SU-DHL-6 (cell line): ENCODE data around the gene CASP9.

Experiments
- H2AFZ ChIP-seq: fragments of 200-600 bp; sonication (generic); 2 replicates; pipeline ENCODE4 v1.6.1; 2014; ENCODE audit warnings: low read depth, mild to moderate bottlenecking, moderate library complexity, mixed read lengths, antibody characterized with exemption, low read length; ENCODE audit not compliant: severe bottlenecking
- H3F3A ChIP-seq: fragments of 200-600 bp; shearing (Covaris generic); 2 replicates; pipeline ENCODE4 v1.6.0; 2016; ENCODE audit warnings: antibody characterized with exemption, mild to moderate bottlenecking; ENCODE audit not compliant: insufficient read depth
- H3K27ac ChIP-seq: fragments of 200-600 bp; sonication (generic); 2 replicates; pipeline ENCODE4 v1.5.1; 2016; ENCODE audit warnings: low read depth, mild to moderate bottlenecking, low read length, moderate library complexity, mixed read lengths
- H3K27me3 ChIP-seq: fragments of 200-600 bp; sonication (generic), shearing (Covaris generic); 2 replicates; pipeline ENCODE4 v1.6.0; 2014; ENCODE audit warnings: mild to moderate bottlenecking, low read length
- H3K36me3 ChIP-seq: fragments of 200-600 bp; sonication (generic); 2 replicates; pipeline ENCODE4 v1.6.1; 2014; ENCODE audit warnings: mild to moderate bottlenecking, low read length, mixed read lengths
- H3K4me2 ChIP-seq: fragments of 300-600, 200-600 bp; shearing (Covaris generic), sonication (generic); 2 replicates; pipeline ENCODE4 v1.6.0; 2014; ENCODE audit warnings: low read length, low read depth, mild to moderate bottlenecking; ENCODE audit not compliant: poor library complexity, severe bottlenecking
- H3K4me3 ChIP-seq: fragments of 200-600 bp; sonication (generic); 2 replicates; pipeline ENCODE4 v1.5.1; 2014; ENCODE audit warnings: antibody characterized with exemption, low read length, mild to moderate bottlenecking, mixed read lengths; ENCODE audit not compliant: insufficient read depth, poor library complexity, severe bottlenecking
- H3K79me2 ChIP-seq: fragments of 200-600 bp; sonication (generic); 2 replicates; pipeline ENCODE4 v1.6.1; 2014; ENCODE audit warnings: mild to moderate bottlenecking, low read length, moderate library complexity; ENCODE audit not compliant: insufficient read depth
- H3K9ac ChIP-seq: fragments of 200-600 bp; sonication (generic); 2 replicates; pipeline ENCODE4 v1.7.0; 2014; ENCODE audit warnings: mild to moderate bottlenecking, low read length
- H3K9me2 ChIP-seq: fragments of 200-600 bp; sonication (generic); replicated peaks from 2 replicates; pipeline ENCODE4 v1.6.1; 2014; ENCODE audit warnings: low read length; ENCODE audit not compliant: insufficient read depth
- H3K9me3 ChIP-seq: fragments of 200-600 bp; sonication (generic); 2 replicates; pipeline ENCODE4 v1.6.1; 2014; ENCODE audit warnings: low read length, mixed read lengths; ENCODE audit not compliant: insufficient read depth
- H4K20me1 ChIP-seq: fragments of 200-600 bp; sonication (generic); 2 replicates; pipeline ENCODE4 v1.6.1; 2014; ENCODE audit warnings: low read depth, mild to moderate bottlenecking, antibody characterized with exemption, low read length, moderate library complexity, mixed read lengths
- EZH2phosphoT487 ChIP-seq: fragments of 200-600 bp; sonication (generic), shearing (Covaris generic); conservative IDR thresholded peaks from 2 replicates; pipeline ENCODE4 v1.6.1; 2018; ENCODE audit warnings: mild to moderate bottlenecking, antibody characterized with exemption, low read length, moderate library complexity, mixed read lengths
- TF ChIP-seq, protein P1 (sequence below): fragments of 200-600 bp; sonication (generic); IDR thresholded peaks from one replicate; pipeline ENCODE4 v1.5.1; 2017; ENCODE audit warnings: antibody characterized with exemption, mild to moderate bottlenecking, low read length, moderate library complexity; ENCODE audit not compliant: insufficient read depth, poor library complexity, severe bottlenecking

CASP9 gene

GRCh38 chr1:15453734-15454133 is 70.3 kb downstream of the CASP9 start:
- no peak overlapping the region for H3K4me2 ChIP-seq
- H3K27ac ChIP-seq = no peak overlapping the region
- no peak overlapping the region for H3K4me3 ChIP-seq
- H3K9ac ChIP-seq = no peak overlapping the region
- no peaks in the 10 kb centered on the region for H3K36me3 ChIP-seq
- H4K20me1 ChIP-seq = no peaks in the 10 kb centered on the region
- H3F3A ChIP-seq = no peaks in the 10 kb centered on the region
- no peak overlapping the region for H2AFZ ChIP-seq
- no peaks in the 10 kb centered on the region for H3K9me3 ChIP-seq
- H3K79me2 ChIP-seq = no peaks in the 10 kb centered on the region
- no peaks in the 10 kb centered on the region for H3K9me2 ChIP-seq
- no peaks in the 10 kb centered on the region for H3K27me3 ChIP-seq
- TF ChIP-seq, protein P1, sequence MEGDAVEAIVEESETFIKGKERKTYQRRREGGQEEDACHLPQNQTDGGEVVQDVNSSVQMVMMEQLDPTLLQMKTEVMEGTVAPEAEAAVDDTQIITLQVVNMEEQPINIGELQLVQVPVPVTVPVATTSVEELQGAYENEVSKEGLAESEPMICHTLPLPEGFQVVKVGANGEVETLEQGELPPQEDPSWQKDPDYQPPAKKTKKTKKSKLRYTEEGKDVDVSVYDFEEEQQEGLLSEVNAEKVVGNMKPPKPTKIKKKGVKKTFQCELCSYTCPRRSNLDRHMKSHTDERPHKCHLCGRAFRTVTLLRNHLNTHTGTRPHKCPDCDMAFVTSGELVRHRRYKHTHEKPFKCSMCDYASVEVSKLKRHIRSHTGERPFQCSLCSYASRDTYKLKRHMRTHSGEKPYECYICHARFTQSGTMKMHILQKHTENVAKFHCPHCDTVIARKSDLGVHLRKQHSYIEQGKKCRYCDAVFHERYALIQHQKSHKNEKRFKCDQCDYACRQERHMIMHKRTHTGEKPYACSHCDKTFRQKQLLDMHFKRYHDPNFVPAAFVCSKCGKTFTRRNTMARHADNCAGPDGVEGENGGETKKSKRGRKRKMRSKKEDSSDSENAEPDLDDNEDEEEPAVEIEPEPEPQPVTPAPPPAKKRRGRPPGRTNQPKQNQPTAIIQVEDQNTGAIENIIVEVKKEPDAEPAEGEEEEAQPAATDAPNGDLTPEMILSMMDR = no peak
- TF ChIP-seq EZH2phosphoT487 = no peak

GRCh38 chr1:15452866-15453571 is 71.0 kb downstream of the CASP9 start:
- H3F3A ChIP-seq = no peaks in the 10 kb centered on the region
- no peaks in the 10 kb centered on the region for H3K79me2 ChIP-seq
- no peak overlapping the region for H3K9ac ChIP-seq
- no peaks in the 10 kb centered on the region for H3K9me2 ChIP-seq
- TF ChIP-seq, protein P1 = no peak
- no peak for TF ChIP-seq EZH2phosphoT487
- H3K4me2 ChIP-seq = no peak overlapping the region
- H2AFZ ChIP-seq = no peak overlapping the region
- H3K9me3 ChIP-seq = no peaks in the 10 kb centered on the region
- no peak overlapping the region for H3K27ac ChIP-seq
- H4K20me1 ChIP-seq = no peaks in the 10 kb centered on the region
- no peak overlapping the region for H3K4me3 ChIP-seq
- no peaks in the 10 kb centered on the region for H3K27me3 ChIP-seq
- no peaks in the 10 kb centered on the region for H3K36me3 ChIP-seq

DNA sequence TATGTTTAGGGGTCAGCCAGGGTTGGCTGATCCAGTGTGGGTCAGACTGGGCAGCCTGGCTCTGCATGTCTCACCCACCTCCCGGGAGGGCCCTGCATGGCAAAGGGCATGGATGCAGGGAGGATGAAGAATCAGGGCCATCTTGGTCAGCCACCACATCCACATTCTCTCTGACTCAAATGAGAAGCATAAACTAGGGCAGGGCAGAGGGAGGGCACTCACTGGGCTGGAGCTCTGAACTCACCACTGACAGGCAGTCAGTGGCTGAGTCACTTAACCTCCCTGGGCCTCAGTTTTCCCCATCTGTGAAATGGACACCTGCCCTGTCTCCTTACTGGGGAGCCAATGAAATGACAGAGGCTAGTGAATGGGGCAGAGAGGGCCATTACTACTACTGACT is 71.8 kb downstream of the CASP9 start:
- Histone ChIP-seq H3K79me2 (no peaks in the 10 kb centered on the region), H3K9ac (no peak overlapping the region), H2AFZ (no peak overlapping the region), H3K27ac (no peak overlapping the region), H3K9me3 (no peaks in the 10 kb centered on the region), H3K4me3 (no peak overlapping the region), H3K27me3 (no peaks in the 10 kb centered on the region), H4K20me1 (no peaks in the 10 kb centered on the region), H3K36me3 (no peaks in the 10 kb centered on the region), H3F3A (no peaks in the 10 kb centered on the region), H3K4me2 (no peak overlapping the region), H3K9me2 (no peaks in the 10 kb centered on the region)
- TF ChIP-seq EZH2phosphoT487 = no peak
- TF ChIP-seq, protein P1 = no peak
